ENCODE results near the gene PARP14.
"Not testable (repeated sequence)": the region's sequence is repeated elsewhere in the genome, so short reads cannot be mapped to it uniquely, and the experiment has no call there.

Gene PARP14

DNA sequence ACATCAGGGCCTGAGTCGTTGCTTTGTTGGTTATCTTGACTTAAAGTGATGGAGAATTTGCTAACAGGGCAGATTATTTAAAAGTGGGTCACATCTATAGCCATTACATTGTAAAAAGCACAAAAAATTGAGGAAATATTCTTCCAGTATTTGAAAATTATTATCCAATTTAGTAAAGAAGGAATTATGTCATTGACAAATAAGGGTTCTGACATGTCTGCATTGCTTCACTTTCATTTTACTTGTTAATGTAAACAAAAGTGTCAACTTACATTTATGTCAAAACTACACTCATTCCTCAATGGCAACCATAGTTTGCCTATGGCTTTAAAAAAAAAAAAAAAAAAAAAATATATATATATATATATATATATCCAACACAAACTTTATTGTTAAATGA, 3.4 kb upstream of the PARP14 start:
- no peak for DNase-seq

- no peak for DNase-seq
These were observed 2.1 kb upstream of the PARP14 start for GRCh38 chr3:122678506-122678905.

DNA sequence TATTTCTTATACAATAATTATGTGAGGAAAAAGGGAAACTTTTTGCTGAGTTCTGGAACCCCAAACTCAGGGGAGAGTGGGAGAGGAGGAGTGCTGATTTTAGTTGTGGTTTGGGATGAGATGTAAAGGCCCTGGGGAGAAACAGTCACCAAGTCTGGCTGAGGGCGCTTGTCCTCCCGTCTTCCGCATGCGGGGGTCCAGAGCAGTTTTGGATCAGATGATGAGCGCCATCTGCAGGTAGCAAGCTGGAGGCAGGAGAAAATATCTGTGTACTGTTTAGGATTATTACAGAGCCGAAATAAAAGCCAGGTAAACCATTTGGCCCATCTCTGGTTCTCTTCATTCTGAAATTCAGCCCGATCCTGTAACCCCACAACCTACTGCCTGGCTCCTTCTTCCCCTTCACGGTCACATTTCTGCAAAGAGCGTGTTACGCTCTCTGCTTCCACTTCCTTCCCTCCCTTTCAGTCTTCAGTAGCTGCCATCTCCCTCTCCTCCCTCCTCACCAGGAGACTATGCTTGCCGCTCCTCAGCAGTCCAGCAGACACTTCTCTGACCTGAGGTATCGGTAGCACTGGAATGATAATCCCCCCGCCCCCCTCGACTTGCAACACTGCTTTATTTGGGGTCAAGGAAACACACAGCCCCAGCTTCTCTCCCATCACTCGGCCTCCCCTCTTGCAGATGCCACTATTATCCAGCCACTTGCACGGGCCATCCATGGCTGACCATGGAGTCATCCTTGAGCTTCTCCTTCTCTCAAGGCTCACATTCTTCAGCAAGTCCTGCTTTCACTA, 1.4 kb upstream of the PARP14 start:
- DNase-seq = peak; percentile 64

- DNase-seq = peak; percentile 12
These were observed 661 bp upstream of the PARP14 start for GRCh38 chr3:122679882-122680474.

DNA sequence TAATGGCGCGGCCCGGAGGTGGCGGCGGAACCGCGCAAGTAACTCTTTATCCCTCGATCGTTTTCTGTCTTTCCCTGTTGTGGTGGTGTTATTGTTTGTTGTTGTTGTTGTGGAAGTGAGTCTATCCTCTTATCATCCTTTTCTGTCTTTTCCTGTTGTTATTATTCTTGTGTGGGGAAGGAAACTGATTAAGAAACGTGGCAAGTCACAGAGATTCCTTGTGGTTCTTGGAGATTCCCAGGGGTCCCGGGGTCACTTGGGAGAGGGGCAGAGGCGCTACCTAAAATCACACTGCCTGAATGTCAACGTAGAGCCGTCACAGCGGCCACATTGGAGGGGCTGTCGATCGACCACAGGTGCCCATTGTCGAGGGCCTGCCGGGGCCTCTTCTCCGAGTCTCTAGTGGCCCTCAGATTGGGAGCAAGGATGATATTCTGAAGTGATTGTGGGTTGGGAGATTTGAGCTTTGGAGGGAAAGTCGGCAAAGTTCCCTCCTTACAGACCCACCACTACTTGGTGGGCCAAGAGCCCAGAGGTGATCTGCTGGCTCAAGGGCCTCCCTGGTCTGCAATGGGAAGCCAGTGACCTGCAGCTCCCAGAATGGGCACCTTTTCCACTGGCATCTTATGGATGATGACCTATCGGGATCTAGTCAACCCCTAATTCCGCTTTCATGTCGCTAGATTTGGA, 790 bp downstream of the PARP14 start:
- DNase-seq = no peak

DNA sequence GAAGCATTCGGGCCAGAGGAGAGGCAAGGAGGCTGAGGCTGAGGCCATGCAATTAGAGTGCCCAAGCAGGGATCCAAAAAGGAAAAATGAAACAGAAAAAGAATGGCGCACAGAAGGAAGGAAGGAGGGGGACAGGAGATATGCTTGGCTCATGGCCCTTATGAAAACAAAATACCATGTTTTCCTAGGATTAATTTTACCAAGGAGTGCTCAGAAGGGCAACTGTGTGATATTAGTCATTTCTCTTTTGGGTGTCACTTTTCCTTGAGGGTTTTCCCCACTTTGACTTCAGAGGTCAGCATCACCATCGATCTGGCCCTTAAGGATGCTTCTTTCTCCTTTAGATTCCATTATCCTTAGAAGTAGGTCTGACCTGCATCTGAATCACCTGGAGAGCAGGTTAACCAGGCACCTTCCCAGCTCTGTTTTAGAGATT, 1.4 kb downstream of the PARP14 start:
- no peak for DNase-seq

DNA sequence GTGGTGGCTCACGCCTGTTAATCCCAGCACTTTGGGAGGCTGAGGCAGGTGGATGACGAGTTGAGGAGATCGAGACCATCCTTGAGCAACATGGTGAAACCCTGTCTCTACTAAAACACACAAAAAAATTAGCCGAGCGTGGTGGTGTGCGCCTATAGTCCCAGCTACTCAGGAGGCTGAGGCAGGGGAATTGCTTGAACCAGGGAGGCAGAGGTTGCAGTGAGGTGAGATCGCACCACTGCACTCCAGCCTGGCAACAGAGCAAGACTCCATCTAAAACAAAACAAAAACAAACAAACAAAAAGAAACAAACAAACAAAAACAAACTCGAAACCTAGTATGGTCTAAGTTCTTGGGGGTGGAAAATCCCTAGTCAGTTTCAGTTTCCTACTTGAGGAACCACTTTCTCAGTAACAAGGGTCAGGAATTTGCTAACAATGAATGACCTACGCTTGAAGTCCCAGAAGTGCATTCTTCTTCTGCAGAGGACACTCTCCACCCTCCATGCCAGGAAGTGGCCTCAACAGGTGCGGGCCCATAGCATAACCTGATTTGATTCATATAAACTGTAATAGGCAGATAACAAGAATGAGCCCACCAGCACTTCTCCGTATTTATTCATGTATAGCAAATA, 2.3 kb downstream of the PARP14 start:
- not testable (repeated sequence) for DNase-seq

DNA sequence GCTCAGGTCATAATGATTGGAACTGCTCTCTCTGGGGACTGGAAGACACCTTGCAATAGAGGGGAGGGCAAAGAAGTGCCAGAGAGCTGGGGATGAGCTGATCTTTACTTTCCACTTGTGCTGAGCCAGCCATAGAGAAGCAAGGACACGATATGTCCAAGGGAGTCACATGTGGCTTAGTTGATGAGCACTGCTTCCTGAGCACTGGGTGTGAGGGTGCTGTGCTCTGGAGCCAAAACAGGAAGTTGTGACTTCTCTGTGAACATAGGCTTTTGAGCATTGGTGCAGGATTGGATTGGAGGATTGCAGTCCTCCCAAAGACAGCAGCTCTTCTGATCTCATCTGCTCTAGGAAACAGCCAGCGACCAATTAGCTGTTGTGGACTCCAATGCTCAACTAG, 6.7 kb downstream of the PARP14 start:
- no peak for DNase-seq

- DNase-seq = no peak
These were observed 8.4 kb downstream of the PARP14 start for GRCh38 chr3:122688996-122689395.

GRCh38 chr3:122689587-122689986, 8.9 kb downstream of the PARP14 start:
- no peak for DNase-seq

GRCh38 chr3:122690096-122690495, 9.5 kb downstream of the PARP14 start:
- DNase-seq = no peak

DNA sequence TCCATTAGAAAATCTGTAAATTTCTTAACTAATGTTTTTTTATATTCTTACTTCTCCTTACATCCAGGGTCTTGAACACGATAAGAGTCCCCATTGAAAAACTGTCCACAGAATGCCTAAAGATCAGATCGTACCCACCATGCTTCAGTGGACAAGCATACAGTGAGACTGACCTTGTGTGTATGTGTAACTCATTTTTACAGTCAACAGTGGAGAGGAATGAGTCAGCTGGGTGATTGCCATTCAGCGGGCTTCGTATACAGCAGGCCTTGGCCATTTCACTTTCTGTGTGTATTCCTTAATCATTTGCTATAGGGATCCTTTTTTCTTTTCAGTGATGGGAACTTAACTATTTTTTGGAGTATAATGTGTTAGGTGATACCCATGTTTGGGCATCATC, 10.6 kb downstream of the PARP14 start:
- DNase-seq = no peak

- DNase-seq = no peak
These were observed 12.0 kb downstream of the PARP14 start for GRCh38 chr3:122692674-122693073.

DNA sequence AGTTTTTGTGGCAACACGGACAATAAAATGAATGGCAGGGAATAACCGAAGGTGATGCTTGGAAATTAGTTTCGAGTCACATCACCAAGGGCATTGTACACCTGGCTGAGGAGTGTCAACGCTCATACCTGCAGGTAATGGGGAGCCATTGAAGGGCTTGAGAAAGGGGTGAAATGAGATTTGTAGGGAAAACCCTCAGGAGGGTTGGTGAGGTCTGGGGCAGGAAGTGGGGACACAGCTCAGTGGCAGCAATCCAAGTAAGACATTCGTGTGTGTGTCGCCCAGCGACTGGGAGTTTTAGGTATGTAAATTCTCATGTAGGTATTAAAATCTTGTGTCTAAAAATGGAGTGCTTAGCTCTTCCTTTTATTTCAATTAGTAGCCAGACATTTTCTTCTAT, 14.3 kb downstream of the PARP14 start:
- no peak for DNase-seq

DNA sequence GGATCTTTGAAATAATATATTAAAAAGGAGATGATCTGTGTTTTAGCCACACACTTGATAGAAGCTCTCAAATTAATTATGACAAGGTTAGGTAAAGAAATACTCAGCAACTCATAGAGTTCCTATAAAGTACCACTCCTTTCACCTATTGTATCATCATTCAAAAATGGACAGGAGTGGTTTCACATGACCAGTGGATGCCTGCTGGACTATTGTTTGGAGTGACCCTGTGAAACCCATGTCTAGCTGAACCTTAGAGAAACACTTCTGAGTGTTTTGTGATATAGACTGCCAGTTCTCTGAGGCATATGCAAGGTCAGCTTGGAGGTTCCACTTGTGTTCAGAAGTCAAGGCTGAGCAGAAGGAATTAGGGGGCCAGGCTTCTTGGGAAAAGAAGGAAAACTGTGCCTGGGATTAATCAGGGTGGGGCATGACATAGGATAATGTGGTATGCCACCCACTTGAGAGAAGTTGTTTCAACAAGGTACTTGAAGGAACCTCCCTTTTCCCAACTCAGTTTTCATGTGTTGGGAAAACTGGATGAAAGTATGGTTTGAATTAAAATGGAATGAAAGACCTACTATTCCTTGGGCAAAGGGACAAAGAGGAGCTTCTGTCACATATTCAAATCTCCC, 15.4 kb downstream of the PARP14 start:
- no peak for DNase-seq

DNA sequence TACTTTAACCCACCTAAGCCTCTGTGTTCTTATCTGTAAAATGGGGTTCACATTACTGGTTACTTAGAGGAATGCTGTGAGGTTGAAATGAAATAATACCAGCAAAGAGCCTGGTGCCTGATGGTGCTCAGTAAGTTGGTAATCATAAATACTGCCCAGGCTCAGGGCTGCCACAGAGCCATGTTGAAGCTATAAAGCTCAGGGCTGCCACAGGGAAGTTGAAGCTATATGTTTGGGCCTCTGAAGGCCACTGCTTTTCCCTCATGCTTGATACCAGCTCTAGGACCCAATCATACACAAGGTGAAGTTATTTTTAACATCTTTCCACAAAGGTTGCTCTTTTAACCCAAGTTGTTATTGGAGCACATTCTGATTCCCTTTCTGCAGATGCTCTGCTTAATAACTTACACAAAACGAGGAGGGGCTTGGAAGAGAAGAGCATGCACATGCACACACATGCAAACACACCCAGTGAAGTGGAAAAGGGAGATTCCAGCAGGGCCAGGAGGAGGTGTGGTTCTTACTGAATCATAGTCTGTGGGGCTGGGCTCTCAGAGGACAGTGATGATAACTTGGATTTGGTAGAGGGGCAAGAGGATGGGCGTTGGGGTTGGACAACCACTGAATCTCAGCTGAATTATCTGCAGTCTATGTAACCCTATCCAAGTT, 17.4 kb downstream of the PARP14 start:
- no peak for DNase-seq

- DNase-seq = no peak
These were observed 19.6 kb downstream of the PARP14 start for GRCh38 chr3:122700193-122700592.

- DNase-seq = no peak
These were observed 24.7 kb downstream of the PARP14 start for GRCh38 chr3:122705379-122705778.

GRCh38 chr3:122710616-122711251, 30.1 kb downstream of the PARP14 start:
- not testable (repeated sequence) for DNase-seq

GRCh38 chr3:122714273-122714672, 33.6 kb downstream of the PARP14 start:
- DNase-seq = no peak

GRCh38 chr3:122716667-122717066, 36.0 kb downstream of the PARP14 start:
- DNase-seq = no peak

All from NCI-H748 treated with DMSO at 0.1 percent for 48 hours (cell line).